ENCODE data around the gene WDR59. TPM values are rescaled to one million over a fixed set of nuclear protein-coding genes. Genes with fewer than 3 reads are reported as not detected.

WDR59 gene
- total and polyA plus RNA-seq, 2 donors (not counting 3 experiments of a cell fraction or from before 2014, with no cell fraction given), result 51.1 to 60.0 TPM

- no peaks in the 10 kb centered on the region for H3K9me3 ChIP-seq (replicated peaks; ENCODE audit: control insufficient read depth, insufficient read depth, low read length)
- H3K27me3 ChIP-seq (ENCODE audit: control insufficient read depth in 2 of 2, insufficient read depth in 2 of 2, low read length in 2 of 2), result no peaks in the 10 kb centered on the region
- no peak overlapping the region for H3K4me3 ChIP-seq (replicated peaks in 1 of 3; ENCODE audit: insufficient read depth in 1 of 3, low read depth in 1 of 3, low read length in 3 of 3)
- DNase-seq (ENCODE audit: low read depth, low spot score) (no peak), FAIRE-seq (no peak)
- H3K9me1 ChIP-seq (replicated peaks; ENCODE audit: control insufficient read depth, extremely low read depth, insufficient read depth, low read length), result no peaks in the 10 kb centered on the region
- no peak overlapping the region for H2AFZ ChIP-seq (ENCODE audit: low read depth, low read length)
- H3K36me3 ChIP-seq (ENCODE audit: control insufficient read depth in 2 of 2, extremely low read depth in 1 of 2, insufficient read depth in 2 of 2, low read length in 2 of 2), result peaks cover 2 to 12% of the 10 kb centered on the region in 2 experiments
- intact Hi-C loops (cut with micrococcal nuclease), result no loop called here
- no peak overlapping the region for H3K4me2 ChIP-seq (ENCODE audit: insufficient read depth, low read length)
- ChIA-PET CTCF (interaction anchor here (1.2 kb wide), 1 partner anchor 172 kb away, joined by 7 read pairs; no protein-coding TSS in a partner anchor), POLR2A (no interaction called here)
- no TSS peak for BruUV-seq (replicated peaks)
- no peaks in the 10 kb centered on the region for H3K79me2 ChIP-seq (ENCODE audit: control insufficient read depth, insufficient read depth, low read length)
- H3K4me1 ChIP-seq (ENCODE audit: control insufficient read depth, extremely low read depth, insufficient read depth, low read length), result no peaks in the 10 kb centered on the region
- no peaks in the 10 kb centered on the region for H4K20me1 ChIP-seq (replicated peaks; ENCODE audit: control insufficient read depth, extremely low read depth, insufficient read depth, low read length)
- TF ChIP-seq JUN (IDR thresholded peaks at IDR 0.05; ENCODE audit: borderline replicate concordance, insufficient read depth, insufficient read length, low read depth) (no peak), FOS (IDR thresholded peaks at IDR 0.05; ENCODE audit: borderline replicate concordance, insufficient read depth, low read length) (no peak), MAX (IDR thresholded peaks at IDR 0.05; ENCODE audit: insufficient read depth, insufficient read length) (no peak), GATA2 (IDR thresholded peaks at IDR 0.05; ENCODE audit: insufficient read depth, insufficient read length, low read depth, low read length) (no peak), EZH2 (IDR thresholded peaks at IDR 0.05; ENCODE audit: borderline replicate concordance, low read depth, low read length, severe bottlenecking) (no peak), POLR2A (IDR thresholded peaks at IDR 0.05; ENCODE audit: low read depth, low read length) (no peak), POLR2AphosphoS5 (IDR thresholded peaks at IDR 0.05; ENCODE audit: insufficient read depth, low read depth, low read length) (no peak)
- no peak overlapping the region for H3K27ac ChIP-seq (ENCODE audit: insufficient read depth, low read depth, low read length)
- dilution Hi-C loops (cut with MboI; ENCODE audit: extremely low pct_ligation_motif_present, low sequenced_read_pairs), result no loop called here
- no peak overlapping the region for H3K9ac ChIP-seq (replicated peaks; ENCODE audit: extremely low read depth, insufficient read depth, low read length)
These were observed 45.2 kb downstream of the WDR59 start for GRCh38 chr16:74939688-74940087.

- Histone ChIP-seq H3K9ac (replicated peaks; ENCODE audit: extremely low read depth, insufficient read depth, low read length) (no peak overlapping the region), H3K27ac (ENCODE audit: insufficient read depth, low read depth, low read length) (no peak overlapping the region), H3K4me3 (replicated peaks in 1 of 3; ENCODE audit: insufficient read depth in 1 of 3, low read depth in 1 of 3, low read length in 3 of 3) (no peak overlapping the region), H4K20me1 (replicated peaks; ENCODE audit: control insufficient read depth, extremely low read depth, insufficient read depth, low read length) (no peaks in the 10 kb centered on the region), H3K27me3 (ENCODE audit: control insufficient read depth in 2 of 2, insufficient read depth in 2 of 2, low read length in 2 of 2) (no peaks in the 10 kb centered on the region), H2AFZ (ENCODE audit: low read depth, low read length) (no peak overlapping the region), H3K36me3 (ENCODE audit: control insufficient read depth in 2 of 2, extremely low read depth in 1 of 2, insufficient read depth in 2 of 2, low read length in 2 of 2) (peaks cover 2 to 6% of the 10 kb centered on the region in 2 experiments), H3K4me1 (ENCODE audit: control insufficient read depth, extremely low read depth, insufficient read depth, low read length) (no peaks in the 10 kb centered on the region), H3K9me3 (replicated peaks; ENCODE audit: control insufficient read depth, insufficient read depth, low read length) (no peaks in the 10 kb centered on the region), H3K4me2 (ENCODE audit: insufficient read depth, low read length) (no peak overlapping the region), H3K79me2 (ENCODE audit: control insufficient read depth, insufficient read depth, low read length) (no peaks in the 10 kb centered on the region), H3K9me1 (replicated peaks; ENCODE audit: control insufficient read depth, extremely low read depth, insufficient read depth, low read length) (no peaks in the 10 kb centered on the region)
- dilution Hi-C loops (cut with MboI; ENCODE audit: extremely low pct_ligation_motif_present, low sequenced_read_pairs), result no loop called here
- intact Hi-C loops (cut with micrococcal nuclease), result no loop called here
- TF ChIP-seq POLR2AphosphoS5 (IDR thresholded peaks at IDR 0.05; ENCODE audit: insufficient read depth, low read depth, low read length) (no peak), POLR2A (IDR thresholded peaks at IDR 0.05; ENCODE audit: low read depth, low read length) (no peak)
- DNase-seq (ENCODE audit: low read depth, low spot score) (no peak), FAIRE-seq (no peak)
- BruUV-seq (replicated peaks), result no TSS peak
- CTCF ChIA-PET, result no interaction called here
- POLR2A ChIA-PET, result no interaction called here
These were observed 47.9 kb downstream of the WDR59 start for GRCh38 chr16:74936902-74937560.
